HCT116 (cell line): ENCODE data around the gene SLC12A7.
"Not testable (repeated sequence)": the region's sequence is repeated elsewhere in the genome, so short reads cannot be mapped to it uniquely, and the experiment has no call there.

ENCODE experiments used
- CEBPB ChIP-seq: IDR thresholded peaks from 2 replicates; pipeline ENCODE4 v1.6.1; 2012; ENCODE audit warnings: low read depth
- CTCF ChIP-seq, 3 experiments: fragments of 200-600 bp in 1 of 3; sonication (generic) in 1 of 3; IDR thresholded peaks in 2 of 3; conservative IDR thresholded peaks in 1 of 3; 2 replicates each; pipeline ENCODE4 v1.5.1; 2012 to 2017; ENCODE audit warnings: low read depth in 2 of 3, low read length in 2 of 3, antibody characterized with exemption in 1 of 3, borderline replicate concordance in 1 of 3, control low read depth in 1 of 3, mild to moderate bottlenecking in 1 of 3, mixed read lengths in 1 of 3, mixed run types in 1 of 3, moderate library complexity in 1 of 3; ENCODE audit not compliant: insufficient read depth in 1 of 3
- POLR2A ChIP-seq: IDR thresholded peaks from 2 replicates; pipeline ENCODE4 v1.7.0; 2011; ENCODE audit warnings: borderline replicate concordance; ENCODE audit not compliant: insufficient read depth, insufficient read length; ENCODE audit errors: extremely low read depth
- POLR2AphosphoS5 ChIP-seq: IDR thresholded peaks from 2 replicates; pipeline ENCODE4 v1.6.1; 2011; ENCODE audit warnings: mild to moderate bottlenecking, low read depth, low read length, moderate library complexity
- RAD21 ChIP-seq: IDR thresholded peaks from 2 replicates; pipeline ENCODE4 v1.6.1; 2012; ENCODE audit warnings: low read depth, mild to moderate bottlenecking
- TF ChIP-seq, protein P1 (sequence below): IDR thresholded peaks from 2 replicates; pipeline ENCODE4 v1.6.1; 2012

- TF ChIP-seq POLR2AphosphoS5; CTCF (IDR thresholded peaks at IDR 0.05 in 2 of 3, conservative IDR thresholded peaks at IDR 0.05 in 1 of 3; ENCODE audit: borderline replicate concordance in 1 of 3, insufficient read depth in 1 of 3, low read depth in 2 of 3, low read length in 2 of 3); RAD21; CEBPB; POLR2A: not testable (repeated sequence)
- TF ChIP-seq, protein P1, sequence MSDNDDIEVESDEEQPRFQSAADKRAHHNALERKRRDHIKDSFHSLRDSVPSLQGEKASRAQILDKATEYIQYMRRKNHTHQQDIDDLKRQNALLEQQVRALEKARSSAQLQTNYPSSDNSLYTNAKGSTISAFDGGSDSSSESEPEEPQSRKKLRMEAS = not testable (repeated sequence)
These were observed 13.8 kb upstream of the SLC12A7 start for GRCh38 chr5:1125695-1126094.
